Breast epithelium (tissue), 4 donors: ENCODE data around the gene MRGPRD. TPM values are rescaled to one million over a fixed set of nuclear protein-coding genes. Genes with fewer than 3 reads are reported as not detected.

Experiments
- DNase-seq, 2 donors: peaks; one replicate each; pipeline ENCODE4 v3.0.0-alpha.2; 2019; ENCODE audit warnings: low spot score in 2 of 2
- H3K27ac ChIP-seq, 2 donors: fragments of 200-600 bp; sonication (generic) in 1 of 2; one replicate each; pipeline ENCODE4 v1.5.1; 2016 to 2019; ENCODE audit warnings: mild to moderate bottlenecking in 1 of 2
- H3K27me3 ChIP-seq, 2 donors: fragments of 200-600 bp; sonication (generic) in 1 of 2; one replicate each; pipeline versions ENCODE4 v1.5.1 to v1.6.0; 2017 to 2019; ENCODE audit warnings: control low read depth in 1 of 2, mild to moderate bottlenecking in 1 of 2
- H3K36me3 ChIP-seq: fragments of 200-600 bp; one replicate; pipeline ENCODE4 v1.5.1; 2019
- H3K4me1 ChIP-seq, 2 donors: fragments of 200-600 bp; sonication (generic); one replicate each; pipeline ENCODE4 v1.5.1; 2016 to 2019; ENCODE audit warnings: control low read depth in 1 of 2
- H3K4me3 ChIP-seq, 3 donors: fragments of 200-600 bp; sonication (generic); 1 replicate in 2 of 3; 2 replicates in 1 of 3; pipeline ENCODE4 v1.5.1; 2016 to 2019; ENCODE audit warnings: mild to moderate bottlenecking in 3 of 3, moderate library complexity in 2 of 3
- H3K9me3 ChIP-seq, 2 donors: fragments of 200-600 bp; sonication (generic) in 1 of 2; one replicate each; pipeline ENCODE4 v1.5.1; 2016 to 2019; ENCODE audit warnings: control low read depth in 1 of 2
- POLR2A ChIP-seq: fragments of 450-650 bp; IDR thresholded peaks from one replicate; pipeline ENCODE4 v1.6.1; 2016; ENCODE audit warnings: antibody characterized with exemption, mild to moderate bottlenecking, moderate library complexity
- POLR2AphosphoS5 ChIP-seq, 3 donors: sonication (generic); formaldehyde crosslinking; IDR thresholded peaks; one replicate each; pipeline ENCODE4 v1.6.1; 2017; ENCODE audit warnings: antibody characterized with exemption in 3 of 3
- intact Hi-C: fragments of 100-400 bp; cut with DNase I; formaldehyde crosslinking; loops from one replicate; pipeline ENCODE4 v1.15.1; 2023; ENCODE audit warnings: low total_unique reads
- total RNA-seq, 3 donors: library from RNA; depleted of rRNA; stranded (reverse); fragments of >200 nt; gene quantifications; one replicate each; pipeline ENCODE4 v1.1.0, GENCODE V29; 2016
- TF ChIP-seq, protein P1 (sequence below), 3 donors: fragments of 450-650 bp; IDR thresholded peaks; one replicate each; pipeline ENCODE4 v1.5.1; 2016 to 2017; ENCODE audit warnings: antibody characterized with exemption in 3 of 3, mild to moderate bottlenecking in 3 of 3, moderate library complexity in 3 of 3

MRGPRD gene
- total RNA-seq, 3 donors from 2014 or later, result not detected

GRCh38 chr11:68939583-68940555, 40.9 kb downstream of the MRGPRD start:
- Histone ChIP-seq H3K4me3 (no peak overlapping the region), H3K9me3 (no peaks in the 10 kb centered on the region), H3K27me3 (no peaks in the 10 kb centered on the region), H3K27ac (no peak overlapping the region), H3K36me3 (no peaks in the 10 kb centered on the region), H3K4me1 (no peaks in the 10 kb centered on the region)
- intact Hi-C loops, result no loop called here
- TF ChIP-seq, protein P1, sequence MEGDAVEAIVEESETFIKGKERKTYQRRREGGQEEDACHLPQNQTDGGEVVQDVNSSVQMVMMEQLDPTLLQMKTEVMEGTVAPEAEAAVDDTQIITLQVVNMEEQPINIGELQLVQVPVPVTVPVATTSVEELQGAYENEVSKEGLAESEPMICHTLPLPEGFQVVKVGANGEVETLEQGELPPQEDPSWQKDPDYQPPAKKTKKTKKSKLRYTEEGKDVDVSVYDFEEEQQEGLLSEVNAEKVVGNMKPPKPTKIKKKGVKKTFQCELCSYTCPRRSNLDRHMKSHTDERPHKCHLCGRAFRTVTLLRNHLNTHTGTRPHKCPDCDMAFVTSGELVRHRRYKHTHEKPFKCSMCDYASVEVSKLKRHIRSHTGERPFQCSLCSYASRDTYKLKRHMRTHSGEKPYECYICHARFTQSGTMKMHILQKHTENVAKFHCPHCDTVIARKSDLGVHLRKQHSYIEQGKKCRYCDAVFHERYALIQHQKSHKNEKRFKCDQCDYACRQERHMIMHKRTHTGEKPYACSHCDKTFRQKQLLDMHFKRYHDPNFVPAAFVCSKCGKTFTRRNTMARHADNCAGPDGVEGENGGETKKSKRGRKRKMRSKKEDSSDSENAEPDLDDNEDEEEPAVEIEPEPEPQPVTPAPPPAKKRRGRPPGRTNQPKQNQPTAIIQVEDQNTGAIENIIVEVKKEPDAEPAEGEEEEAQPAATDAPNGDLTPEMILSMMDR (IDR thresholded peaks at IDR 0.05), result no peak
- no peak for TF ChIP-seq POLR2A
- TF ChIP-seq POLR2AphosphoS5 (IDR thresholded peaks at IDR 0.05), result no peak
- DNase-seq, result no peak

DNA sequence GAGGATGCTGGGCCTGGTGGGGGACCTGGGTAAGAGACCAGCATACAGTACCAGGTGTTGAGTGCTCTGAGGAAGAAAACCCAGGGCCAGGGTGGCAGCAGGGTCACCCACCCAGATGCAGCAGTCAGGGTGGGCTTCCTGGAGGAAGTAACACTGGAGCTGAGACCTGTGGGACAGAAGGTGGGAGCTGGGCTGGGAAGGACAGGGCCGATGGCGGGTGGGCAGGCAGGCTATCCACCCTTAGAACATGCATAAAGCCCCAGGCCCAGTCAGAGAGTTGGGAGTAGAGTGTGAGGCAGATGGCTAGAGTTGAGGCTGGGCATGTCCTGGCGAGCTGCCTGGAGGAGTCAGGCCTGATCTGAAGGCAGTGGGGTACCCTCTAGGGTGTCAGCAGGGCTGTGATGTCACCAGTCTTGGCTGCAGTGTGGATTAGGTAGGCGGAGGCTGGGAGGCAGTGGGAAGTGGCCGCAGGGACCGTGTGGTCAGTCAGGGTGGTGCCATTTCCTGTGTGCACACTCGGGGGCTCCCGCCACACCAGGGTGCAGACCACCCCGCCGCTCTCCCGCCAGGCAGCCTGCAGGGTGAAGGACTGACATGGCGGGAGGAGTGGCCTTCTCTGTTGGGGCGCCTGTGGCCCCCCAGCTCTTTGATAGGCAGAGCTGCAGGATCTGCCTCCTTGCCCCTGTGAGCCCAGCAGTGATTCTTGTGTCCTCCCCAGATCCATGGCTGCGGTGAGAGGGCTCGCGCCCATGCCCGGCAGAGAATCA, 41.8 kb downstream of the MRGPRD start:
- TF ChIP-seq POLR2AphosphoS5 (IDR thresholded peaks at IDR 0.05), result no peak
- TF ChIP-seq, protein P1 (IDR thresholded peaks at IDR 0.05), result no peak
- no peak for TF ChIP-seq POLR2A
- H3K27ac ChIP-seq, result no peak overlapping the region
- no peaks in the 10 kb centered on the region for H3K4me1 ChIP-seq
- H3K36me3 ChIP-seq, result no peaks in the 10 kb centered on the region
- intact Hi-C loops, result no loop called here
- H3K27me3 ChIP-seq, result no peaks in the 10 kb centered on the region
- H3K9me3 ChIP-seq, result no peaks in the 10 kb centered on the region
- no peak for DNase-seq
- no peak overlapping the region for H3K4me3 ChIP-seq

DNA sequence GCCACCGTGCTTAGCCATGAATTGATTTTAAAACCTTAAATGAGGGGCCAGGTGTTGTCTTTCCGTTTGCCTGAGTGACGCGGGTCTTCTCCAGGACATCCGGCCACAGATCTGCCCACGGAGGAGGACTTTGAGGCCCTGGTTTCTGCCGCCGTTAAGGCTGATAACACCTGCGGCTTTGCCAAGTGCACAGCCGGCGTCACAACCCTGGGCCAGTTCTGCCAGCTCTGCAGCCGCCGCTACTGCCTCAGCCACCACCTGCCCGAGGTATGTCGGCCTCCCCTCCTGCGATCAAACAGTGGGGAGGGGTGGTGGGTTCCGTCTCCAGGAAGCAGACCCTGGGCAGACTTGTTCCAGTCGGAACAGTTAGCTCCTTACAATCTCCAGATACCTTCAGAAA, 42.7 kb downstream of the MRGPRD start:
- no peaks in the 10 kb centered on the region for H3K36me3 ChIP-seq
- intact Hi-C loops, result no loop called here
- TF ChIP-seq POLR2AphosphoS5 (IDR thresholded peaks at IDR 0.05), result no peak
- TF ChIP-seq, protein P1 (IDR thresholded peaks at IDR 0.05), result no peak
- TF ChIP-seq POLR2A, result no peak
- no peak overlapping the region for H3K4me3 ChIP-seq
- H3K27me3 ChIP-seq, result no peaks in the 10 kb centered on the region
- no peak overlapping the region for H3K27ac ChIP-seq
- H3K4me1 ChIP-seq, result no peaks in the 10 kb centered on the region
- no peak for DNase-seq
- no peaks in the 10 kb centered on the region for H3K9me3 ChIP-seq

- Histone ChIP-seq H3K27me3 (no peaks in the 10 kb centered on the region), H3K4me3 (no peak overlapping the region), H3K27ac (no peak overlapping the region), H3K9me3 (no peaks in the 10 kb centered on the region), H3K4me1 (no peaks in the 10 kb centered on the region), H3K36me3 (no peaks in the 10 kb centered on the region)
- intact Hi-C loops, result no loop called here
- no peak for DNase-seq
- TF ChIP-seq POLR2AphosphoS5 (IDR thresholded peaks at IDR 0.05) (no peak), POLR2A (no peak)
- TF ChIP-seq, protein P1 (IDR thresholded peaks at IDR 0.05), result no peak
These were observed 43.8 kb downstream of the MRGPRD start for GRCh38 chr11:68936676-68937620.
